ENCODE data around the gene PBX1.

GRCh38 chr1:164563721-164564360 is 4.9 kb downstream of the PBX1 start:
- TF ChIP-seq POLR2A (IDR thresholded peaks at IDR 0.05) (no peak), CTCF (IDR thresholded peaks at IDR 0.05) (no peak), POLR2AphosphoS5 (IDR thresholded peaks at IDR 0.05) (no peak)

Data from sigmoid colon (tissue), 4 donors.